Testis (tissue), 3 donors: Measurements from ENCODE around the gene EPS8L2. TPM values are rescaled to one million over a fixed set of nuclear protein-coding genes. Genes with fewer than 3 reads are reported as not detected.

Experiments
- DNase-seq: peaks from one replicate; pipeline ENCODE4 v3.0.0-alpha.2; 2019
- H3K27ac ChIP-seq, 2 donors: fragments of 200-600 bp; sonication (generic); one replicate each; pipeline ENCODE4 v1.5.1; 2019
- H3K27me3 ChIP-seq: fragments of 200-600 bp; sonication (generic); one replicate; pipeline ENCODE4 v1.5.1; 2019
- H3K36me3 ChIP-seq: fragments of 200-600 bp; sonication (generic); one replicate; pipeline ENCODE4 v1.5.1; 2017; ENCODE audit warnings: low read depth; ENCODE audit errors: missing control alignments
- H3K4me1 ChIP-seq: fragments of 200-600 bp; sonication (generic); one replicate; pipeline ENCODE4 v1.5.1; 2019
- H3K4me3 ChIP-seq, 2 donors: fragments of 200-600 bp; sonication (generic); one replicate each; pipeline ENCODE4 v1.5.1; 2017 to 2019
- H3K9me3 ChIP-seq: fragments of 200-600 bp; sonication (generic); one replicate; pipeline ENCODE4 v1.5.1; 2017
- POLR2A ChIP-seq: fragments of 450-650 bp; IDR thresholded peaks from one replicate; pipeline ENCODE4 v1.6.1; 2017; ENCODE audit warnings: antibody characterized with exemption, mild to moderate bottlenecking, moderate library complexity
- WGBS, 2 donors: methylation state at CpG; one replicate each; pipeline ENCODE4 v1.1.5; 2018; 5-methylcytosine and 5-hydroxymethylcytosine counted together
- intact Hi-C: fragments of 100-400 bp; cut with DNase I; formaldehyde crosslinking; loops from one replicate; pipeline ENCODE4 v1.15.1; 2023; ENCODE audit warnings: low total_unique reads
- polyA plus RNA-seq: library from polyadenylated mRNA; stranded (reverse); fragments of 350-450 nt; fragmentation: Illumina TruSeq; extraction: RNeasy Lipid Tissue Mini Kit (QIAGEN cat#74804); gene quantifications from one replicate; pipeline ENCODE4 v1.2.3, GENCODE V29; 2014; ENCODE audit warnings: low read depth, low replicate concordance; ENCODE audit not compliant: insufficient read depth
- total RNA-seq, 2 donors: library from RNA; depleted of rRNA; stranded (reverse); fragments of >200 nt; gene quantifications; one replicate each; pipeline ENCODE4 v1.2.3, GENCODE V29; 2016
- TF ChIP-seq, protein P1 (sequence below), 3 experiments: fragments of 450-650 bp in 2 of 3; fragments of 200-600 bp in 1 of 3; sonication (generic) in 1 of 3; IDR thresholded peaks; one replicate each; pipeline ENCODE4 v1.5.1; 2016 to 2019; ENCODE audit warnings: antibody characterized with exemption in 3 of 3, mild to moderate bottlenecking in 2 of 3, moderate library complexity in 1 of 3

The EPS8L2 gene
- total and polyA plus RNA-seq, 3 donors from 2014 or later: 14.3 to 29.1 (median 27.3) TPM

DNA sequence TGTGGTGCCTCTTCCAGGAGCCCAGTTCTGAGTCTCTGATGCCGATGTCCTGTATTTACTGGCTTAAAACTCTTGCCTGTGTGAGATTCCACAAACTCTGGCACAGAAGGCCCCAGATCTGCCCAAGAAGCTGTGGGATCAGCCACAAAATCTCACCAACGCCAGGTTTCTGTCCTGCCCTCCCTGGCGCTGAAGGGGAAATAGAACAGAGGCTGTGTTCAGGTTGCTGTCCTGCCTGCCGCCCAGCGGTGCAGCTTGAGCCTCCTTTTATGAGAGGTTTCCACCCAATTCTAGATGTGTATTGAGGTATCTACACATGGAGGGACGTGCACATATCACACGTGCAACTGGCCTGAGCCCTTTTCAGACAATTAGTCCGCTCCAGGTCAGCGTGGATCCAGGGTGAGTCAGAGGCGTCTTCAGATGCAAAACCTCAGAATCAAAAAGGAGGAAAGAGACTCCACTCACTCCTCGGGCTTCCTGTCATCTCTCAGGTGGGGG is 8.2 kb upstream of the EPS8L2 start:
- intact Hi-C loops: no loop called here
- peak overlapping the region in 1 of 2 donors; percentile 99 for H3K27ac ChIP-seq
- H3K4me3 ChIP-seq: no peak overlapping the region
- DNase-seq: no peak
- TF ChIP-seq, protein P1, sequence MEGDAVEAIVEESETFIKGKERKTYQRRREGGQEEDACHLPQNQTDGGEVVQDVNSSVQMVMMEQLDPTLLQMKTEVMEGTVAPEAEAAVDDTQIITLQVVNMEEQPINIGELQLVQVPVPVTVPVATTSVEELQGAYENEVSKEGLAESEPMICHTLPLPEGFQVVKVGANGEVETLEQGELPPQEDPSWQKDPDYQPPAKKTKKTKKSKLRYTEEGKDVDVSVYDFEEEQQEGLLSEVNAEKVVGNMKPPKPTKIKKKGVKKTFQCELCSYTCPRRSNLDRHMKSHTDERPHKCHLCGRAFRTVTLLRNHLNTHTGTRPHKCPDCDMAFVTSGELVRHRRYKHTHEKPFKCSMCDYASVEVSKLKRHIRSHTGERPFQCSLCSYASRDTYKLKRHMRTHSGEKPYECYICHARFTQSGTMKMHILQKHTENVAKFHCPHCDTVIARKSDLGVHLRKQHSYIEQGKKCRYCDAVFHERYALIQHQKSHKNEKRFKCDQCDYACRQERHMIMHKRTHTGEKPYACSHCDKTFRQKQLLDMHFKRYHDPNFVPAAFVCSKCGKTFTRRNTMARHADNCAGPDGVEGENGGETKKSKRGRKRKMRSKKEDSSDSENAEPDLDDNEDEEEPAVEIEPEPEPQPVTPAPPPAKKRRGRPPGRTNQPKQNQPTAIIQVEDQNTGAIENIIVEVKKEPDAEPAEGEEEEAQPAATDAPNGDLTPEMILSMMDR (IDR thresholded peaks at IDR 0.05): no peak
- TF ChIP-seq POLR2A: no peak
- H3K9me3 ChIP-seq: no peaks in the 10 kb centered on the region
- no peaks in the 10 kb centered on the region for H3K27me3 ChIP-seq
- H3K36me3 ChIP-seq: no peaks in the 10 kb centered on the region
- peaks cover 29% of the 10 kb centered on the region for H3K4me1 ChIP-seq
- 81 to 84% methylated on average over 10 to 11 of the region's 11 CpGs for WGBS, 2 donors

DNA sequence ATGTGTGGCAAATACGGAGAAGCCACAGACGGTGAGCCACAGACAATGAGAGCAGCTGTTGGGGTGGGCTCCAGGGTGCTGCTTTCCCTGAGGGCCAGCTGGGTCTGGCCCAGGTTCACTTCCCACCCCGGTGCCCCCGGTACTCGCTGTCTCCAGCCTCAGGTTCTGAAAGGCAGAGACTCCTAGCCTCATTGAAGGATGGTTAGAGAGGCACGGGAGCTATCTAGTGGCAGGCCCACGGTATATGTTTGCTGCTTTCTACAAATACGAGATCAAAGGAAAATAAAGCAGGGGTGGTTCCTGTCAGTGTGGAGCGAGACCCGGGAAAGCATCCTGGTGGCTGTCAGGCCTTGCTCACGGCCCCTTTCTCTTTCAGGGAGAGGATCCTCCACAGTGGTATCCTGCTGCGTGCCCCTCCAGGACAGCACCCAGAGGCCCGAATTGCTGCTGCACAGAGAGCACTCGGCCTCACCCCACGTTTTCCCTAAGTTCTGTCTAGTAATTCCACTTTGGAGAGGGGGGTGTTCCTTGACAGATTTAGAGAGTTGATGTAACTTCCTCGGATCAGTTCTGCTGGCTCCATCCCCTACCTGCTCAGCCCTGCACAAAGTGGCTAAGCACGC is 7.4 kb upstream of the EPS8L2 start:
- H3K36me3 ChIP-seq: no peaks in the 10 kb centered on the region
- intact Hi-C loops: no loop called here
- no peaks in the 10 kb centered on the region for H3K27me3 ChIP-seq
- TF ChIP-seq, protein P1 (IDR thresholded peaks at IDR 0.05): no peak
- TF ChIP-seq POLR2A: no peak
- no peak overlapping the region for H3K27ac ChIP-seq
- 77 to 81% methylated on average over 15 to 17 of the region's 17 CpGs for WGBS, 2 donors
- no peak overlapping the region for H3K4me3 ChIP-seq
- DNase-seq: no peak
- peaks cover 32% of the 10 kb centered on the region for H3K4me1 ChIP-seq
- H3K9me3 ChIP-seq: no peaks in the 10 kb centered on the region

DNA sequence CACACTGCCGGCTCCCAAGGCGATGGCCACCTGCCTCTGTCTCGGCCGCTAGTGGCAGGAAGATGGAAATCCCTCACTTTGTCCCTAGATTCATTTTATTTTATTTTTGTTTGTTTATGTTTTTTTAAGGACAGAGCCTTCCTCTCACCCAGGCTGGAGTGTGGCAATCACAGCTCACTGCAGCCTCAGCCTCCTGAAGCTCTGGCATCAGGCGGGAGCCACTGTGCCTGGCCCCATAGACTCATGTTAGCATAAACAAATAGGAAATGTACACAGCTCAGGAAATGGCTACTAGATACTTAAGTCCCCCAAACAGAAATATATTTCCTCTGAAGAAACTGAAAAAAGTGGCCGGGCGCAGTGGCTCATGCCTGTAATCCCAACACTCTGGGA is 6.9 kb upstream of the EPS8L2 start:
- Histone ChIP-seq H3K9me3 (no peaks in the 10 kb centered on the region), H3K27ac (no peak overlapping the region), H3K27me3 (no peaks in the 10 kb centered on the region), H3K36me3 (no peaks in the 10 kb centered on the region), H3K4me1 (peaks cover 28% of the 10 kb centered on the region), H3K4me3 (no peak overlapping the region)
- TF ChIP-seq, protein P1 (IDR thresholded peaks at IDR 0.05): no peak
- TF ChIP-seq POLR2A: no peak
- intact Hi-C loops: no loop called here
- no peak for DNase-seq
- WGBS, 2 donors: 94 to 95% methylated on average over 7 of the region's 7 CpGs

DNA sequence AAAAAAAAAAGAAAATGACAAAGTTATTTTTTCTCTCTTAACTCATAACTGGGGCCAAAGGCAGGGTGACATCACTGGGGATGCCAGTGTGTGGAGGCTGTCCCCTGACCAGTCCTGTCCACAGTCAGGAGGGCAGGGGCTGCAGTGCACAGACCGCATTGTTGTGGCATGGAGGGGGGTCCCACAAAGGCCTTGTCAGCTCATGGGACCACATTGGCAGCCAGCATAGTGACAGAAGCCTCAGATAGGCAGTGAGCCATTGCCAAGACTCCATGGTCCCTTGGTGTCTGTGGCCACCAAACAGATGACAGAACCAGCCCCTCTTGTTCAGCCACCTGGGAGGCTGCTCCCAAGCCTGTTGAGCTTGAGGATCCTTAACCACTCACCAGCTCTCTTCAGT is 6.3 kb upstream of the EPS8L2 start:
- no peaks in the 10 kb centered on the region for H3K36me3 ChIP-seq
- no peaks in the 10 kb centered on the region for H3K9me3 ChIP-seq
- H3K4me1 ChIP-seq: peaks cover 26% of the 10 kb centered on the region
- intact Hi-C loops: no loop called here
- no peaks in the 10 kb centered on the region for H3K27me3 ChIP-seq
- no peak for TF ChIP-seq POLR2A
- TF ChIP-seq, protein P1 (IDR thresholded peaks at IDR 0.05): no peak
- H3K27ac ChIP-seq: no peak overlapping the region
- no peak overlapping the region for H3K4me3 ChIP-seq
- 100% methylated on average over 1 of the region's 1 CpG for WGBS, 2 donors
- DNase-seq: no peak
